Endothelial cell of umbilical vein (primary cell): ENCODE results near the gene ANKH. TPM values are rescaled to one million over a fixed set of nuclear protein-coding genes. Genes with fewer than 3 reads are reported as not detected.

Source experiments
- BruUV-seq: library from RNA; stranded (reverse); fragments of 400-500 nt; replicated peaks from 2 replicates; lab custom pipeline; 2021; lab: Mats Ljungman, UMichigan
- CTCF ChIA-PET: fragments of 300-600, 350-600 bp; sonication (Branson Sonifier 250); formaldehyde crosslinking; loops from one replicate; lab custom pipeline; 2021; ENCODE audit warnings: antibody characterized with exemption, inconsistent platforms; lab: Charles Lee
- POLR2A ChIA-PET: fragments of 300-600, 350-600 bp; sonication (Branson Sonifier 250); formaldehyde crosslinking; loops from one replicate; lab custom pipeline; 2021; ENCODE audit warnings: antibody characterized with exemption, inconsistent platforms; lab: Charles Lee
- DNase-seq: peaks from one replicate; pipeline ENCODE4 v3.0.0-alpha.2; 2011; ENCODE audit warnings: low read depth, low spot score
- FAIRE-seq: peaks from 2 replicates; lab custom pipeline; 2011; peaks lifted over from hg19 to GRCh38; lab: Jason Lieb, UNC
- H2AFZ ChIP-seq: 2 replicates; pipeline ENCODE4 v1.6.0; 2012; ENCODE audit warnings: low read depth, low read length, control low read depth, inconsistent platforms
- H3K27ac ChIP-seq: 2 replicates; pipeline ENCODE4 v1.5.1; 2011; ENCODE audit warnings: low read depth, mild to moderate bottlenecking, control low read depth, low read length, moderate library complexity; ENCODE audit not compliant: insufficient read depth
- H3K27me3 ChIP-seq, 2 experiments: 2 replicates each; pipeline versions ENCODE4 v1.6.0 to v1.6.1; 2011; ENCODE audit warnings: low read length in 2 of 2, mixed read lengths in 1 of 2; ENCODE audit not compliant: control insufficient read depth in 2 of 2, insufficient read depth in 2 of 2
- H3K36me3 ChIP-seq, 2 experiments: 2 replicates in 1 of 2; 3 replicates in 1 of 2; pipeline ENCODE4 v1.5.1; 2011; ENCODE audit warnings: low read length in 2 of 2, mild to moderate bottlenecking in 1 of 2, moderate library complexity in 1 of 2; ENCODE audit not compliant: control insufficient read depth in 2 of 2, insufficient read depth in 2 of 2; ENCODE audit errors: extremely low read depth in 1 of 2
- H3K4me1 ChIP-seq: 3 replicates; pipeline ENCODE4 v1.5.1; 2011; ENCODE audit warnings: mild to moderate bottlenecking, low read length; ENCODE audit not compliant: control insufficient read depth, insufficient read depth; ENCODE audit errors: extremely low read depth
- H3K4me2 ChIP-seq: 2 replicates; pipeline ENCODE4 v1.6.1; 2011; ENCODE audit warnings: low read length, control low read depth, mixed read lengths; ENCODE audit not compliant: insufficient read depth
- H3K4me3 ChIP-seq, 3 experiments: fragments of 200-600 bp in 1 of 3; sonication (generic), shearing (Covaris generic) in 1 of 3; replicated peaks in 1 of 3; 2 replicates each; pipeline ENCODE4 v1.5.1; 2011 to 2016; ENCODE audit warnings: control low read depth in 3 of 3, low read length in 3 of 3, mild to moderate bottlenecking in 2 of 3, inconsistent platforms in 1 of 3, low read depth in 1 of 3, moderate library complexity in 1 of 3; ENCODE audit not compliant: insufficient read depth in 1 of 3
- H3K79me2 ChIP-seq: 2 replicates; pipeline ENCODE4 v1.6.0; 2012; ENCODE audit warnings: low read length, inconsistent platforms; ENCODE audit not compliant: control insufficient read depth, insufficient read depth
- H3K9ac ChIP-seq: replicated peaks from 2 replicates; pipeline ENCODE3; 2011; ENCODE audit warnings: low read length, control low read depth; ENCODE audit not compliant: insufficient read depth; ENCODE audit errors: extremely low read depth
- H3K9me1 ChIP-seq: replicated peaks from 3 replicates; pipeline ENCODE4 v1.6.0; 2011; ENCODE audit warnings: mild to moderate bottlenecking, low read length; ENCODE audit not compliant: control insufficient read depth, insufficient read depth; ENCODE audit errors: extremely low read depth
- H3K9me3 ChIP-seq: replicated peaks from 2 replicates; pipeline ENCODE4 v1.5.1; 2012; ENCODE audit warnings: low read length, inconsistent platforms; ENCODE audit not compliant: control insufficient read depth, insufficient read depth
- H4K20me1 ChIP-seq: replicated peaks from 2 replicates; pipeline ENCODE3; 2011; ENCODE audit warnings: mild to moderate bottlenecking, low read length; ENCODE audit not compliant: control insufficient read depth, insufficient read depth; ENCODE audit errors: extremely low read depth
- CTCF ChIP-seq, 2 donors: IDR thresholded peaks; 1 replicate in 1 of 2; 2 replicates in 1 of 2; pipeline ENCODE4 v1.5.1; 2011; ENCODE audit warnings: low read length in 2 of 2, mild to moderate bottlenecking in 2 of 2, moderate library complexity in 2 of 2, control low read depth in 1 of 2, inconsistent platforms in 1 of 2, low read depth in 1 of 2; ENCODE audit not compliant: insufficient read depth in 1 of 2; ENCODE audit errors: extremely low read depth in 1 of 2
- EZH2 ChIP-seq: IDR thresholded peaks from 2 replicates; pipeline ENCODE4 v1.6.1; 2012; ENCODE audit warnings: borderline replicate concordance, low read depth, mild to moderate bottlenecking, moderate library complexity, low read length, inconsistent platforms; ENCODE audit not compliant: severe bottlenecking
- FOS ChIP-seq: IDR thresholded peaks from 2 replicates; pipeline ENCODE4 v1.6.1; 2011; ENCODE audit warnings: mild to moderate bottlenecking, low read length, moderate library complexity, borderline replicate concordance; ENCODE audit not compliant: insufficient read depth
- GATA2 ChIP-seq: IDR thresholded peaks from 2 replicates; pipeline ENCODE4 v1.7.0; 2011; ENCODE audit warnings: low read depth, mild to moderate bottlenecking, moderate library complexity, mixed read lengths, low read length; ENCODE audit not compliant: insufficient read length, insufficient read depth
- JUN ChIP-seq: IDR thresholded peaks from 2 replicates; pipeline ENCODE4 v1.6.1; 2011; ENCODE audit warnings: borderline replicate concordance, low read depth; ENCODE audit not compliant: insufficient read length, insufficient read depth
- MAX ChIP-seq: IDR thresholded peaks from 2 replicates; pipeline ENCODE4 v1.6.1; 2011; ENCODE audit not compliant: insufficient read depth, insufficient read length
- MYC ChIP-seq: IDR thresholded peaks from one replicate; pipeline ENCODE4 v1.6.1; 2011; ENCODE audit warnings: mild to moderate bottlenecking, low read depth, low read length
- POLR2A ChIP-seq: IDR thresholded peaks from 2 replicates; pipeline ENCODE4 v1.6.1; 2012; ENCODE audit warnings: low read depth, mild to moderate bottlenecking, control low read depth, low read length
- POLR2AphosphoS5 ChIP-seq: IDR thresholded peaks from 2 replicates; pipeline ENCODE4 v1.6.1; 2012; ENCODE audit warnings: low read depth, mild to moderate bottlenecking, control low read depth, low read length, moderate library complexity; ENCODE audit not compliant: insufficient read depth
- dilution Hi-C: fragments of 300-500 bp; cut with MboI; formaldehyde crosslinking; loops from one replicate; pipeline ENCODE4 v1.15.0; 2019; ENCODE audit warnings: low sequenced_read_pairs; ENCODE audit not compliant: extremely low pct_ligation_motif_present
- intact Hi-C: fragments of 100-400 bp; cut with micrococcal nuclease; formaldehyde crosslinking; loops from one replicate; pipeline ENCODE4 v1.10.0; 2022
- polyA plus RNA-seq, 4 experiments: library from polyadenylated mRNA; depleted of rRNA in 3 of 4; stranded (reverse) in 3 of 4; unstranded in 1 of 4; fragments of >200 nt; gene quantifications; 2 replicates each; pipeline versions ENCODE4 v1.2.1 to v1.2.3, GENCODE V29; 2011 to 2012; ENCODE audit warnings: missing spikeins in 1 of 4
- total RNA-seq: library from RNA; stranded (reverse); gene quantifications from 2 replicates; pipeline ENCODE4 v1.2.3, GENCODE V29; 2021

The ANKH gene
- total and polyA plus RNA-seq, 2 donors (not counting 3 experiments of a cell fraction or from before 2014, with no cell fraction given), result 12.7 to 31.4 TPM

- Histone ChIP-seq H3K79me2 (peaks cover 38% of the 10 kb centered on the region), H3K36me3 (peaks cover 4 to 17% of the 10 kb centered on the region in 2 experiments), H3K4me1 (no peaks in the 10 kb centered on the region), H2AFZ (no peak overlapping the region), H3K4me3 (no peak overlapping the region), H3K9ac (no peak overlapping the region), H3K27me3 (no peaks in the 10 kb centered on the region), H4K20me1 (no peaks in the 10 kb centered on the region), H3K9me1 (no peaks in the 10 kb centered on the region), H3K9me3 (no peaks in the 10 kb centered on the region), H3K27ac (no peak overlapping the region), H3K4me2 (no peak overlapping the region)
- CTCF ChIA-PET, result interaction anchor here (0.8 to 2.0 kb wide), 3 partner anchors 9 to 325 kb away, joined by 3 to 5 read pairs (median 4); no protein-coding TSS in a partner anchor
- POLR2A ChIA-PET, result no interaction called here
- intact Hi-C loops, result no loop called here
- DNase-seq (no peak), FAIRE-seq (no peak)
- no TSS peak for BruUV-seq
- no peak for TF ChIP-seq JUN
- no peak for TF ChIP-seq MAX
- dilution Hi-C loops, result no loop called here
Measured at GRCh38 chr5:14678773-14679334, 192.7 kb downstream of the ANKH start.

- dilution Hi-C loops (no loop called here), intact Hi-C loops (no loop called here)
- no peak overlapping the region for H2AFZ ChIP-seq
- peaks cover 0 to 10% of the 10 kb centered on the region in 2 experiments for H3K36me3 ChIP-seq
- no peak overlapping the region for H3K4me2 ChIP-seq
- CTCF ChIA-PET, result interaction anchor here (1.2 to 1.7 kb wide), 2 partner anchors 9 to 327 kb away, joined by 3 read pairs; no protein-coding TSS in a partner anchor
- DNase-seq, result no peak
- H3K9me3 ChIP-seq, result no peaks in the 10 kb centered on the region
- peaks cover 5% of the 10 kb centered on the region for H3K4me1 ChIP-seq
- no peaks in the 10 kb centered on the region for H3K27me3 ChIP-seq
- H3K9ac ChIP-seq, result no peak overlapping the region
- no peaks in the 10 kb centered on the region for H4K20me1 ChIP-seq
- BruUV-seq, result no TSS peak
- H3K79me2 ChIP-seq, result peaks cover 60% of the 10 kb centered on the region
- TF ChIP-seq POLR2A, result no peak
- TF ChIP-seq GATA2, result no peak
- TF ChIP-seq MYC, result no peak
- no peak for TF ChIP-seq EZH2
- TF ChIP-seq CTCF (IDR thresholded peaks at IDR 0.05; ENCODE audit: extremely low read depth in 1 of 2, insufficient read depth in 1 of 2, low read depth in 1 of 2, low read length in 2 of 2), result no peak
- no peak for TF ChIP-seq POLR2AphosphoS5
- no peak for TF ChIP-seq FOS
- TF ChIP-seq MAX, result no peak
- TF ChIP-seq JUN, result no peak
- no peak overlapping the region for H3K4me3 ChIP-seq
- no peaks in the 10 kb centered on the region for H3K9me1 ChIP-seq
- H3K27ac ChIP-seq, result no peak overlapping the region
- no peak for FAIRE-seq
- POLR2A ChIA-PET, result no interaction called here
Measured at GRCh38 chr5:14676320-14676719, 195.3 kb downstream of the ANKH start.
